Lower lobe of right lung (tissue), 2 donors: ENCODE measurements around the gene TAL1. TPM values are rescaled to one million over a fixed set of nuclear protein-coding genes. Genes with fewer than 3 reads are reported as not detected.
A peak's percentile ranks its signal among the peaks of the same experiment; 100 is the strongest.

Experiments
- ATAC-seq, 2 donors: fragments of 200-7000 bp; cut with Tn5 transposase; one replicate each; pipeline ENCODE4 v1.9.1; 2020 to 2022; ENCODE audit warnings: mild to moderate bottlenecking in 2 of 2, moderate library complexity in 2 of 2
- DNase-seq: peaks from one replicate; pipeline ENCODE4 v3.0.0-alpha.2; 2020
- H3K27ac ChIP-seq: fragments of 200-600 bp; one replicate; pipeline ENCODE4 v1.8.0; 2022
- H3K27me3 ChIP-seq: fragments of 200-600 bp; one replicate; pipeline ENCODE4 v1.8.0; 2022; ENCODE audit warnings: low read depth
- H3K36me3 ChIP-seq: fragments of 200-600 bp; one replicate; pipeline ENCODE4 v1.8.0; 2022; ENCODE audit warnings: mild to moderate bottlenecking
- H3K4me1 ChIP-seq: fragments of 200-600 bp; one replicate; pipeline ENCODE4 v1.8.0; 2022
- H3K4me3 ChIP-seq: fragments of 200-600 bp; one replicate; pipeline ENCODE4 v1.8.0; 2022; ENCODE audit warnings: mild to moderate bottlenecking
- H3K9me3 ChIP-seq: fragments of 200-600 bp; one replicate; pipeline ENCODE4 v1.8.0; 2022
- intact Hi-C: fragments of 100-400 bp; cut with DNase I; formaldehyde crosslinking; loops from one replicate; pipeline ENCODE4 v1.11.0; 2022
- total RNA-seq: library from RNA; stranded (reverse); fragmentation: NEBNext Ultra II Directional; extraction: Animal tissue kit (Norgen Biotek cat#: 25700); gene quantifications from one replicate; pipeline ENCODE4 v1.2.1, GENCODE V29; 2021
- TF ChIP-seq, protein P1 (sequence below): fragments of 200-600 bp; IDR thresholded peaks from one replicate; pipeline ENCODE4 v1.8.0; 2022; ENCODE audit warnings: antibody characterized with exemption, mild to moderate bottlenecking
- donor health status: DM: no; HTN: yes; CAD: no; lungs with severe emphysema.

TAL1 gene
- total RNA-seq, 1 donor from 2014 or later = 15.4 TPM

DNA sequence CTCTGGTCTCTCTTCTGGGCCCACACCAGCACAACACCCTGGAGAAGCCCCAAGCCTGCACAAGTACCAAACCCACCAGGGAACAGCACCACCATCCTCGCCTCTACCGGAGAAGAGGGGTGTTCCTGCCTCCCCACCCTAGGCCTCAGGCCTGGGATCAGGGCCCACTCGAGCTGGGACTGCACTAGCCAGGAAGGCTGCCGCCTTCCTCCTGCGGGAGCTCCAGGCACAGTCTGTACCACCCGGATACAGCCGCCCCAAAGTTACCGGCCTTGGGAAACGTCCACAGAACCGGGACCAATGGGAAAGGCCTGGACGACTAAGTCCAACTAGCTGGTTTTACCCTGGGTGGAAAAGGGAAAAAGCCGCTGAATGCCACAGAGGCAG, 3.4 kb downstream of the TAL1 start:
- Histone ChIP-seq H3K27me3 (peaks cover 98% of the 10 kb centered on the region), H3K4me1 (peaks cover 40% of the 10 kb centered on the region), H3K27ac (peak overlapping the region; percentile 87), H3K9me3 (no peaks in the 10 kb centered on the region), H3K36me3 (no peaks in the 10 kb centered on the region), H3K4me3 (peak overlapping the region; percentile 56)
- DNase-seq (no peak), ATAC-seq (no peak)
- TF ChIP-seq, protein P1, sequence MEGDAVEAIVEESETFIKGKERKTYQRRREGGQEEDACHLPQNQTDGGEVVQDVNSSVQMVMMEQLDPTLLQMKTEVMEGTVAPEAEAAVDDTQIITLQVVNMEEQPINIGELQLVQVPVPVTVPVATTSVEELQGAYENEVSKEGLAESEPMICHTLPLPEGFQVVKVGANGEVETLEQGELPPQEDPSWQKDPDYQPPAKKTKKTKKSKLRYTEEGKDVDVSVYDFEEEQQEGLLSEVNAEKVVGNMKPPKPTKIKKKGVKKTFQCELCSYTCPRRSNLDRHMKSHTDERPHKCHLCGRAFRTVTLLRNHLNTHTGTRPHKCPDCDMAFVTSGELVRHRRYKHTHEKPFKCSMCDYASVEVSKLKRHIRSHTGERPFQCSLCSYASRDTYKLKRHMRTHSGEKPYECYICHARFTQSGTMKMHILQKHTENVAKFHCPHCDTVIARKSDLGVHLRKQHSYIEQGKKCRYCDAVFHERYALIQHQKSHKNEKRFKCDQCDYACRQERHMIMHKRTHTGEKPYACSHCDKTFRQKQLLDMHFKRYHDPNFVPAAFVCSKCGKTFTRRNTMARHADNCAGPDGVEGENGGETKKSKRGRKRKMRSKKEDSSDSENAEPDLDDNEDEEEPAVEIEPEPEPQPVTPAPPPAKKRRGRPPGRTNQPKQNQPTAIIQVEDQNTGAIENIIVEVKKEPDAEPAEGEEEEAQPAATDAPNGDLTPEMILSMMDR = no peak
- intact Hi-C loops = no loop called here

DNA sequence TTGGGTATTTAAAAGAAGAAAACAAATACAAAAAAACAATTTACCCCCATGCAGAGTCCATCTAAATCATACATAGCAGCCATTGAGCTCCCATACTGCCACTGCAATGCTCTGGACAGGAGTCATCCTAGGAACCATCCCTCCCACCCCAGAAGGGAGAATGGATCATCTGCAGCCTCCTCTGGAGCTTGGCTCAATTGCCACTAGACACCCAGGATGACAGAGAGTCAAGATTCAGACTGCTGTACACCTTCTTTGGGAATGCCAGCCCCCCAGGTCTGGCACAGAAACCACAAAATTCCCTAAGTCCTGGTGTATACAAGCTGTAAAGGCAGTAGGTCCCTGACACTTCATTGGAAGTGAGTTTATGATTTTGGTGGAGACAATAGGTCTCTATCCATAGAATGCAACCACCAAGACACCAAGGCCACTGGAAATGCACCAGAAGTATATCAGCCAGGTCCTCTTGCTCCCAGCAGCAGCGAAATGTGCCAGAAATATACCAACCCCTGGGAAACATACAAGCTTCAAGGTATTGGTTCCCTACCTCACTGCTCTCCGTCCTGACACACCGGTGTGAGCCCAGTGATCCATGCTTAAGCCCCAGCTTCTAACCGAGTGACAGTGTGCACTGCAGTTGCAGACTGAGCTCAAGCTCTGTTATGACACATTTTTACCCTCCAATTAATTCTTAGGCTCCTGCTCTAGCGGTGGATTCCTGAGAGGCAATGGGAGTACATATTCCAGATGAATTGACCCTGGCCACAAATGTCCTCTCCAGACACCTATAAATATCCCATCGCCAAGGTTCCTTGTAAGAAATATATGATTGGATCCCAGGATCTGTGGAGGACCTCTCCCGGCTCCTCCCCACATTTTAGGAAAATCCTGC, 4.4 kb downstream of the TAL1 start:
- DNase-seq (no peak), ATAC-seq (no peak)
- H3K4me3 ChIP-seq = peak overlapping the region; percentile 56
- no peaks in the 10 kb centered on the region for H3K9me3 ChIP-seq
- H3K27ac ChIP-seq = peak overlapping the region; percentile 87
- intact Hi-C loops = no loop called here
- peaks cover 40% of the 10 kb centered on the region for H3K4me1 ChIP-seq
- TF ChIP-seq, protein P1 = no peak
- H3K36me3 ChIP-seq = no peaks in the 10 kb centered on the region
- peaks cover 99% of the 10 kb centered on the region for H3K27me3 ChIP-seq

DNA sequence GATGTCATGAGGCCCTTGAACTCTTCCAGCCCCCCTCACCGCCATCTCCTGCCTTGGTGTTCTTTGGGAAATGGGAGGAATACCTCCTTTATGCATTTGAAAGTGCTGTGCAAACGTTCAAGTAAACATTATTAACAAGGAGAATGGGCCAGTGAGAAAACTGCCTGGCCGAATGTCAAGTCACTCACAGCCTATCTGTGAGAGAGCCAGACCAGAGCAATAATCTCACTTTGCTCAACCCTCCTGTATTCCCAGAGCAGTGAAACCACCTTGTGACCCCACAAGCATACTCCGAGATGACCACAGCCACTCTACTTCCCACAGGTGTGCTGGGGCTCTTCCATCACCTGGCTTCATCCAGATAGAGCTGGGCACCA, 5.2 kb downstream of the TAL1 start:
- DNase-seq = no peak
- no peaks in the 10 kb centered on the region for H3K36me3 ChIP-seq
- intact Hi-C loops = no loop called here
- peaks cover 96% of the 10 kb centered on the region for H3K27me3 ChIP-seq
- no peak for ATAC-seq
- H3K27ac ChIP-seq = peak overlapping the region; percentile 56
- H3K9me3 ChIP-seq = no peaks in the 10 kb centered on the region
- H3K4me1 ChIP-seq = peaks cover 38% of the 10 kb centered on the region
- H3K4me3 ChIP-seq = peak overlapping the region; percentile 43
- TF ChIP-seq, protein P1 = no peak

DNA sequence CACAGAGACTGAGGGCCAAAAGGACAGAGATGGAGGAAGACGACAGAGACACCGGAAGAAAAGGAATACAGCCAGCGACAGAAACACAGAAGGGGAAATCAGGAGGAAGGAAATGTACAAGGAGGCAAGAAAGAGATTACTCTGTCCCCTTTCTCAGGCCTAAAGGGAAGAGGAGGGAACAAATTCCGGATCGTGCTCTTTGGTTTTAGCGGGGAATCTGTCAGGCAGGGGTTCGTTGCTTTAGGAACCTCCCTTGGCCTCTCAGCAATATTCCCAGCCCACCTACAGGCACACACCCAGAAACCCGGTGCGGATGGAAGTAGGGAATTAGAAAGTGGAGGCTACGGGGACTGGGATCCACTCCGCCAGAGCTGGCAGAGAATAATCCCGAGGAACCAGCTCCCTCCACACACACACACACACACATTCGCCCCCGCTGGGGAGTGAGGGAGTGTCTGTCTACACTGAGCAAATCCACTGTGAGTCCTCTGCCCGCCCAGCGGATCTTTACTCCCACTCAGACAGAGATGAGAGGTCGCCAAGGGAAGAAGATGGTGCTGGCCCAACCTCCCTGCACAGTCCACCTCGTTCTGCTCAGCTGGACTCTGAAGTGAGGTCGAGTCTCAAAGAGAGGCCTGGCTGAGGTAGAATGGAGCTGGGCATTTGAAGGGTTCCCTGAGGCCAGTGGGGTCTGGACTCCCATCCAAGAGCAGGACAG, 5.7 kb downstream of the TAL1 start:
- peak; percentile 2 to 11 for ATAC-seq
- peak overlapping the region; percentile 56 for H3K27ac ChIP-seq
- peaks cover 94% of the 10 kb centered on the region for H3K27me3 ChIP-seq
- intact Hi-C loops = no loop called here
- peak overlapping the region; percentile 43 for H3K4me3 ChIP-seq
- no peak for DNase-seq
- TF ChIP-seq, protein P1 = no peak
- no peaks in the 10 kb centered on the region for H3K36me3 ChIP-seq
- H3K4me1 ChIP-seq = peaks cover 33% of the 10 kb centered on the region
- H3K9me3 ChIP-seq = no peaks in the 10 kb centered on the region

DNA sequence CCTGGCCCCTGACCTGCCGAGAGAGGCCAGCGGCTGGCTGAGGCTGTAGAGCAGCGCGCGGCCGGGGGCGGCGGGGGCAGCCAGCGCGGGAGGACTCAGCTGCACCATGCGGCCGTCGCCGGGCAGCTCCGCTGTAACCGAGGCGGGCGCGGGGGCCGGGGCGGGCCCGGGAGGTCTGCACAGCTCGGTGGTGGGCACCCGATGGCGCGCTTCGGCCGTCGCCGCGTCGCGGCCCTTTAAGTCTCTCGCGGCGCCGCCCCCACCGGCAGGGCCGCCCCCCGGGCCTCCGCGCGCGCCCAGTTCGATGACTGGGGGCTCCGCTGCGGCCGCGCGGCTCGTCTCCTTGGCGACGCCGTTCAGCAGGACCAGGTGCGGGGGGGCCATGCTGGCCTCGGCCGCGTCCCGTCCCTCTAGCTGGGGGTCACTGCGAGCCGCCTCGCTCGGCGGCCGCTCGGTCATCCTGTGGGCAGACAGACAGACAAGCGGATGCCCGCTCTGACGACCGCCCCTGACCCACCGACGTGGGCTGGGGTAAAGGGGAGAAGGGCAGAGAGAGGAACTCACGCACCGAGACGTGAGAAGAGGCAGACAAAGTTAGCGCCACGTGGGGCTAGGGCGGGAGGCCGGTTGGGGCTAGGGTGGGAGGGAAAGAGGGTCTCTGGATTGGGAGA, 6.5 kb downstream of the TAL1 start:
- no peak for DNase-seq
- H3K9me3 ChIP-seq = no peaks in the 10 kb centered on the region
- H3K4me3 ChIP-seq = peak overlapping the region; percentile 43
- TF ChIP-seq, protein P1 = no peak
- H3K4me1 ChIP-seq = peaks cover 32% of the 10 kb centered on the region
- H3K27me3 ChIP-seq = peaks cover 87% of the 10 kb centered on the region
- H3K36me3 ChIP-seq = no peaks in the 10 kb centered on the region
- intact Hi-C loops = no loop called here
- H3K27ac ChIP-seq = peak overlapping the region; percentile 56
- peak; percentile 36 to 46 for ATAC-seq
